ENCODE data around the gene RAD17.
A peak's percentile ranks its signal among the peaks of the same experiment; 100 is the strongest.
"Not testable (repeated sequence)": the region's sequence is repeated elsewhere in the genome, so short reads cannot be mapped to it uniquely, and the experiment has no call there.

Gene RAD17

GRCh38 chr5:69369340-69370121 lies at the start of gene RAD17, which contains the start of the genes AK6 and TAF9:
TSS of gene RAD17 (plus strand) at chr5:69369818. CDS start at chr5:69372209, 2,391 bp downstream.
TSS of gene AK6 (minus strand) at chr5:69369520. CDS start at chr5:69369490, 30 bp downstream.
TSS of gene TAF9 (minus strand) at chr5:69369520. CDS start at chr5:69365737, 3,783 bp downstream.
- DNase-seq = peak; percentile 87

- DNase-seq = no peak
Observed at GRCh38 chr5:69326365-69326764, 43.3 kb upstream of the RAD17 start.

- DNase-seq = no peak
Observed at GRCh38 chr5:69329905-69330489, 39.6 kb upstream of the RAD17 start.

DNA sequence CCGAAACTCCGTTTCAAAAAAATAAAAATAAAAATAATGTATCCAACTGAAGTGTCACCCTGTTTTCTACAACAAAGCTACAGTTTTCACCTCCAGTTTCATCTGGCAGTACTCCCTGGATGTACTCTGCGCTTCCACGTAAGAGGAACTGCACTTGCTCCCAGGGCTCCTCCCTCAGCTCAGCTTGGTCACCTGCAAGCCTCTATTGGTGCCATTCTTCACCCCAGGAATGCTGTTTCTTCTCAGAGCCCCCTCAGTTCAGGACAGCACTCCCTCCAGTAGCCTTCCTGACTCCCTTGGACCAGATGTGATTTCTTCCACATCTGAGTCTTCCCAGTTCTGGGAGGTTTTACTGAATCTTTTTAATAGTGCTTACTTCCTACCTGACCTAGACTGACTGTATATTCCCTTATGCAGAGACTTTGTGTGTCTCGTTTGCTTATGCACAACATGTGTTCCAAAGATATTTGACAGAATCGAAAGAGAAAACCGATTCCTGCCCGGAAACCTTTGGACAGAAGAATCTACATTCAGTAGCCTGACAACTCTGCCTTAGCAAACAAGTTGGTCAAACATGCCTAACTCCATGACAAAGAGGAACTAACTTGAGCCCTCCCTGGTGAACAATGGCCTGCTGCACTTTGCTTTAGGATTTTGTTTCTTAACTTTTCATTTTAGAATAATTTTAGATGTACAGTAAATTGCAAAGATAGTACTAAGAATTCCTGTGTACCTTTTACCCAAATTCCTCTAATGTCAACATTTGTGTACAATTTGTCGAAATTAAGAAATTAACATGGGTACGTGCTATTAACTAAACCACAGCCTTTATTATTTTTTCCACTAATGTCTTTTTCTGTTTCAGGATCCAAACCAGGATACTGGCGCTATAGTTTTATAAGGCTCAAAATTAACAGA lies 37.8 kb upstream of the RAD17 start:
- DNase-seq = peak; percentile 57

DNA sequence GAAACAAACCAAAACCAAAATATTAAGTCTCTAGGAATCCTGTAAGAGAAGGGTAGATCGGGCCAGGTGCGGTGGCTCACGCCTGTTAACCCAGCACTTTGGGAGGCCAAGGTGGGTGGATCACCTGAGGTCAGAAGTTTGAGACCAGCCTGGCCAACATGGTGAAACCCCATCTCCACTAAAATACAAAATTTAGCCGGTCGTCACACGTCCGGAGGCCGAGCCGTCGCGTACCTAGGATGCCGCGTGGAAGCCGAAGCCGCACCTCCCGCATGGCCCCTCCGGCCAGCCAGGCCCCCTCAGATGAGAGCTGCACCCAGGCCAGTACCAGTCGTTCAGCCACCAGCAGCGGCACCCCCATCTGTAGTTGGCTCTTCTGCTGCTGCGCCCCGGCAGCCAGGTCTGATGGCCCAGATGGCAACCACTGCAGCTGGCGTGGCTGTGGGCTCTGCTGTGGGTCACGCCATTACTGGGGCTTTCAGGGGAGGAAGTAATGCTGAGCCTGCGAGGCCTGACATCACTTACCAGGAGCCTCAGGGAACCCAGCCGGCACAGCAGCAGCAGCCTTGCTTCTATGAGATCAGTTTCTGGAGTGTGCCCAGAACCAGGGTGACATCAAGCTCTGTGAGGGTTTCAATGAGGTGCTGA lies 35.8 kb upstream of the RAD17 start:
- peak; percentile 30 for DNase-seq

- DNase-seq = peak; percentile 68
Observed at GRCh38 chr5:69334793-69335268, 34.8 kb upstream of the RAD17 start.

GRCh38 chr5:69335341-69335935 lies 34.2 kb upstream of the RAD17 start:
- peak; percentile 56 for DNase-seq

DNA sequence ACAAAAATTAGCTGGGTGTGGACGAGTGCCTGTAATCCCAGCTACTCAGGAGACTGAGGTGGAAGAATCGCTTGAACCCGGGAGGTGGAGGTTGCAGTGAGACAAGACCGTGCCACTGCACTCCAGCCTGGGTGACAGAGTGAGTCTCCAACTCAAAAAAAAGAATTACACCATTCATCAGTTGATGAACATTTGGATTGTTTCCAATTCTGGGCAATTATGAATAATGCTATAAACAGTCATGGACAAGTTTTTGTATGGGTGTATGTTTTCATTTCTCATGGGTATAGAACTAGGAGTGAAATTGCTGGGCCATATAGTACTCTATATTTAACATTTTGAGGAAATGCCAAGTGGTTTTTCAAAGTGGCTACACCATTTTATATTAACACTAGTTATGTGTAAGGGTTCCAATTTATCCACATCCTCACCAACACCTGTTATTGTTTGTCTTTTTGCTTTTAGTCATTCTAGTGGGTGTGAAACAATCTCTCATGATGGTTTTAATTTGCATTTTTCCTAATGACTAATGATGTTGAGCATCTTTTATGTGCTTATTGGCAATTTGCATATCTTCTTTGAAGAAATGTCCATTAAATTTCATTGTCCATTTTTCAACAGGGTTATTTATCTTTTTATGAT lies 28.0 kb upstream of the RAD17 start:
- DNase-seq = no peak

DNA sequence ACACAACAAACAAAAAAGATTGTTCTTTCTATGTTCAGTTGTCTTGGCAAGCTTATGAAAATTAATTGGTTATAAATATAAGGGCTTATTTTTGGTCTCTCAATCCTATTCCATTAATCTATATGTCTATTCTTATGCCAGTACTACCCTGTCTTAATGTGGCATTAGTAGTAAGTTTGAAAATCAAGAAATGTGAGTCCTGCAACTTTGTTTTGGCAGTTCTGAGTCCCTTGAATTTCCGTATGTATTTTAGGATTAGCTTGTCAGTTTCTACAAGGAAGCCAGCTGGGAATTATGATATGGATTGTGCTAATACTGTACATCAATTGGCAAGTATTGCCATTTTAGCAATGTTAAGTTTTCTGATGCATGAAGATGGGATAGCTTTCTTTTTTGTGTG lies 26.5 kb upstream of the RAD17 start:
- DNase-seq = no peak

DNA sequence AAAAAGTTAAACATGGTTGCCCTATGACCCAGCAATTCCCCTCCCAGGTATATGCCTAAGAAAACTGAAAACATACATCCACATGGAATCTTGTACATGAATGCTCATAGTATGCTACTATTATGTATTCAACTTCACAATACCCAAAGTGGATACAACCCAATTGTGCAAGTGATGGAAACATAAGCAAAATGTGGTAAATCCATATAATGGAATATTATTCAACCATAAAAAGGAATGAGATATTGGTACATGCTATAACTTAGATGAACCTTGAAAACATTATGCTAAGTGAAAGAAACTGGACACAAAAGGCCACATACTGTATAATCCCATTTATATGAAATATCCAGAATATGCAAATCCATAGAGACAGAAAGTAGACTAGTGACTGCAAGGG lies 19.0 kb upstream of the RAD17 start:
- no peak for DNase-seq

DNA sequence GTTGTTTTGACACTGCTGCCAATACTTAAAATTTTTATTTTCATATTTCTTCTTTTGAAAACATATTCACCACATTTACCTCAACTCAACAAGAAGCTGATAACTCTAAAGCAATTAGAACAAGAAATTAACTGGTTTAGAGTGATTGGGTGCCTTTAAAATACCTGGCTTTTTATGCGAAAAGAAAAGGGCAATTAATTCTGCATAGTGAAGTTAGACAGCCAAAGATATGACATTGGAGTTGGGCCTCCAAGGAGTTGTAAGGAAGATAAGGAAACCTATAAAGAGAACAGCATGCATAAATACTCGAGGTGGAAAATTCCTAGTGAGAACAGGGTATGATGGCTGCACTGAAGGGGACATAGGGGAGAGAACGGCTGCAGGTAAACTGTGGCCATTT lies 9.9 kb upstream of the RAD17 start:
- no peak for DNase-seq

DNA sequence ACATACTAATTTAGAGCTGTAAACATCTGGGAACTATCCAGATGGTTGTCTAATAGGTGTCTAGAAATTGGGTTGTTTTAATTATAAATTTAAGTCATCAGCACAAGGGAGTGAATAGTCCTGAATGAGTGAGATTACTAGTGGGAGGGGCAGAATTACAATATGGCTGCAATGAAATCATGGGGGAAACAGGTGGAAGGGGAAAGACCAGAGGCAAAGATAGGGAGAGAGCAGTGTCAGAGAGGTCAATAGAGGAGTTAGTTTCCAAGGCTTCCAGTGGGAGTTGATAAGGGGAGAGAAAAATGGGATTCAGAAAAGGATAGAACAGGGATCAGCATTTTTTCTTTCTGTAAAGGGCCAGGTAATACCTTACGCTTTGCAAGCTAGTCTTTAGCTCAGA lies 9.2 kb upstream of the RAD17 start:
- no peak for DNase-seq

DNA sequence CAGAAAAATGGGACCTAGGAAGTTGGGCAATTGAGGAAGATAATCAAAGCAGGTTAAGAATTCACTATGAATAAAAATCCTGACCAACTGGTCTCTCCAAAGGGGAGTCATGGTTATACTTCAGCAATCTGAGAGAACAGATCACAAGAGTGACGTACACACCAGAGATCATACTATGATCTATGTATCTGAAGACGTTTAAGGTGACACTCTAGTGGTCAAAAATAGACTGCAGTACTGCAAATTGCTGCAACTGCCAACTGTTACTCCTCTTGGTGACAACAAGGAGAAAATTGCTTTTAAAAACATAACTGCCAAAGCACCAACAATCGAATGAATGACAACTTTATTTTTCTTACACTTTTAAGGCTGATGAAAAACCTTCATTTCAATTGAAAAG lies 5.2 kb upstream of the RAD17 start:
- DNase-seq = peak; percentile 31

GRCh38 chr5:69364850-69365249 lies 4.8 kb upstream of the RAD17 start:
- DNase-seq = no peak

DNA sequence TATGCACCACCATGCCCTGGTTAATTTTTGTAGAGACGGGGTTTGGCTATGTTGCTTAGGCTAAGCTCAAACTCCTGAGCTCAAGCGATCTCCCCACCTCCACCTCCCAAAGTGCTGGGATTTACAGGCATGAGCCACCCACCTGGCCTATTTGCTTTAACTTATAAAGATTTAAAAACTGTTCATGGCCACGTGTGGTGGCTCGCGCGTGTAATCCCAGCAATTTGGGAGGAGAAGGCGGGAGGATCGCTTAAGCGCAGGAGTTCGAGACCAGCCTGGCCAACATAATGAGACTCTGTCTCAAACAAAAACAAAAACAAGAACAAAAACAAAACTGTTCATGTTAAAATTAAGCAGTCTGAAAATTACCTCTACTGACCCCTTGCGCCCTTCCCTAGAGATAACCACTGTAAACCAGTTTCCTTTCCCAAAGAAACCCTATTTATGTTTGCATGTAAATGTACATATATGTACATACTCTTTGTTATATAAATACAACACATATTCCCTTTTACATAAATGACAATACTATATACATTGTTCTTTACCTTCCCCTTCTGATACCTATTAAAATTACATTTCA lies 1.8 kb upstream of the RAD17 start:
- peak; percentile 3 for DNase-seq

- no peak for DNase-seq
Observed at GRCh38 chr5:69368458-69369339, 919 bp upstream of the RAD17 start.

GRCh38 chr5:69370335-69370734 lies 717 bp downstream of the RAD17 start:
- not testable (repeated sequence) for DNase-seq

- no peak for DNase-seq
Observed at GRCh38 chr5:69372394-69372793, 2.8 kb downstream of the RAD17 start.

DNA sequence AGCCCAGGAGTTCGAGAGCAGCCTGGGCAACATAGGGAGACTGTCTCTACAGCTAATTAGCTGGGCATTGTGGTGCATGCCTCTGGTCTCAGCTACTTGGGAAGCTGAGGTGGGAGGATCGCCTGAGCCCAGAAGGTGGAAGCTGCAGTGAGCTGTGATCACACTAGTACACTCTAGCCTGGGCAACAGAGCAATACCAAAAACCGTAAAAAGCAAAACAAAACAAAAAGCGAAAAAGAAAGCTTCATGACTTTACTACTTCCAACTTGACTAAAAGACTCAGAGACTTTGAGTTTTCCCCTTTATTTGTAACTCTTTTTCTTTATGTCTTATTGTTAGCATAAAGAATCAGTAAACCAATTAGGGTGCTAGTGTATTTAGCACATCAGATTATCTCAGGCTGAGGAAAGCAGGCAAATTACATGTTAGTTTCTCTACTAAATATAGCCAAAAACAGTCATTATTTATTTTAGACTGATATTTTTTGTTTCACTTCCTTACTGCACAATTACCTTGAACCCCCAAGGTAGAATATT lies 5.4 kb downstream of the RAD17 start:
- no peak for DNase-seq

- DNase-seq = no peak
Observed at GRCh38 chr5:69378376-69378775, 8.8 kb downstream of the RAD17 start.
